HEK293 (cell line): Measurements from ENCODE around the gene CPNE1.

Source experiments
- INSM2 ChIP-seq: fragments of 450-650 bp; formaldehyde crosslinking; IDR thresholded peaks from 2 replicates; pipeline ENCODE4 v1.5.1; 2016; ENCODE audit warnings: missing biosample characterization, missing genetic modification characterization
- YY1 ChIP-seq: fragments of 450-650 bp; formaldehyde crosslinking; IDR thresholded peaks from 2 replicates; pipeline ENCODE4 v1.5.1; 2018; ENCODE audit warnings: missing biosample characterization, missing genetic modification characterization
- ZBTB11 ChIP-seq: fragments of 450-650 bp; formaldehyde crosslinking; conservative IDR thresholded peaks from 2 replicates; pipeline ENCODE4 v1.5.1; 2016; ENCODE audit warnings: low read depth, missing biosample characterization, missing genetic modification characterization
- ZFP3 ChIP-seq: fragments of 450-650 bp; formaldehyde crosslinking; IDR thresholded peaks from 2 replicates; pipeline ENCODE4 v1.5.1; 2016; ENCODE audit warnings: low read depth, missing biosample characterization, missing genetic modification characterization
- ZNF133 ChIP-seq: fragments of 450-650 bp; formaldehyde crosslinking; IDR thresholded peaks from 2 replicates; pipeline ENCODE4 v1.5.1; 2016; ENCODE audit warnings: missing biosample characterization, missing genetic modification characterization
- ZNF623 ChIP-seq: fragments of 450-650 bp; formaldehyde crosslinking; IDR thresholded peaks from 2 replicates; pipeline ENCODE4 v1.5.1; 2016; ENCODE audit warnings: missing biosample characterization, missing genetic modification characterization
- ZNF670 ChIP-seq: fragments of 450-650 bp; formaldehyde crosslinking; IDR thresholded peaks from 2 replicates; pipeline ENCODE4 v1.5.1; 2016; ENCODE audit warnings: missing biosample characterization, missing genetic modification characterization, low read depth
- ZNF747 ChIP-seq: fragments of 450-650 bp; formaldehyde crosslinking; IDR thresholded peaks from 2 replicates; pipeline ENCODE4 v1.5.1; 2016; ENCODE audit warnings: missing biosample characterization, missing genetic modification characterization
- TF ChIP-seq, protein P1 (sequence below): fragments of 450-650 bp; IDR thresholded peaks from 2 replicates; pipeline ENCODE4 v1.5.1; 2018; ENCODE audit warnings: missing biosample characterization, missing genetic modification characterization
- TF ChIP-seq, protein P2 (sequence below): fragments of 450-650 bp; formaldehyde crosslinking; IDR thresholded peaks from 2 replicates; pipeline ENCODE4 v1.5.1; 2016; ENCODE audit warnings: missing biosample characterization, missing genetic modification characterization
- TF ChIP-seq, protein P3 (sequence below): fragments of 450-650 bp; formaldehyde crosslinking; IDR thresholded peaks from 2 replicates; pipeline ENCODE4 v1.5.1; 2016; ENCODE audit warnings: missing biosample characterization, missing genetic modification characterization, low read depth

- TF ChIP-seq ZFP3 (tag by site-specific recombination) (no peak), YY1 (tag by site-specific recombination) (no peak), ZNF747 (no peak), ZNF670 (tag by site-specific recombination) (no peak), ZBTB11 (tag by site-specific recombination) (no peak), ZNF133 (no peak), ZNF623 (tag by site-specific recombination) (no peak), INSM2 (tag by site-specific recombination) (no peak)
- TF ChIP-seq, protein P1, sequence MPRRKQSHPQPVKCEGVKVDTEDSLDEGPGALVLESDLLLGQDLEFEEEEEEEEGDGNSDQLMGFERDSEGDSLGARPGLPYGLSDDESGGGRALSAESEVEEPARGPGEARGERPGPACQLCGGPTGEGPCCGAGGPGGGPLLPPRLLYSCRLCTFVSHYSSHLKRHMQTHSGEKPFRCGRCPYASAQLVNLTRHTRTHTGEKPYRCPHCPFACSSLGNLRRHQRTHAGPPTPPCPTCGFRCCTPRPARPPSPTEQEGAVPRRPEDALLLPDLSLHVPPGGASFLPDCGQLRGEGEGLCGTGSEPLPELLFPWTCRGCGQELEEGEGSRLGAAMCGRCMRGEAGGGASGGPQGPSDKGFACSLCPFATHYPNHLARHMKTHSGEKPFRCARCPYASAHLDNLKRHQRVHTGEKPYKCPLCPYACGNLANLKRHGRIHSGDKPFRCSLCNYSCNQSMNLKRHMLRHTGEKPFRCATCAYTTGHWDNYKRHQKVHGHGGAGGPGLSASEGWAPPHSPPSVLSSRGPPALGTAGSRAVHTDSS (tag by site-specific recombination): no peak
- TF ChIP-seq, protein P2, sequence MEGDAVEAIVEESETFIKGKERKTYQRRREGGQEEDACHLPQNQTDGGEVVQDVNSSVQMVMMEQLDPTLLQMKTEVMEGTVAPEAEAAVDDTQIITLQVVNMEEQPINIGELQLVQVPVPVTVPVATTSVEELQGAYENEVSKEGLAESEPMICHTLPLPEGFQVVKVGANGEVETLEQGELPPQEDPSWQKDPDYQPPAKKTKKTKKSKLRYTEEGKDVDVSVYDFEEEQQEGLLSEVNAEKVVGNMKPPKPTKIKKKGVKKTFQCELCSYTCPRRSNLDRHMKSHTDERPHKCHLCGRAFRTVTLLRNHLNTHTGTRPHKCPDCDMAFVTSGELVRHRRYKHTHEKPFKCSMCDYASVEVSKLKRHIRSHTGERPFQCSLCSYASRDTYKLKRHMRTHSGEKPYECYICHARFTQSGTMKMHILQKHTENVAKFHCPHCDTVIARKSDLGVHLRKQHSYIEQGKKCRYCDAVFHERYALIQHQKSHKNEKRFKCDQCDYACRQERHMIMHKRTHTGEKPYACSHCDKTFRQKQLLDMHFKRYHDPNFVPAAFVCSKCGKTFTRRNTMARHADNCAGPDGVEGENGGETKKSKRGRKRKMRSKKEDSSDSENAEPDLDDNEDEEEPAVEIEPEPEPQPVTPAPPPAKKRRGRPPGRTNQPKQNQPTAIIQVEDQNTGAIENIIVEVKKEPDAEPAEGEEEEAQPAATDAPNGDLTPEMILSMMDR (tag by site-specific recombination): no peak
- TF ChIP-seq, protein P3, sequence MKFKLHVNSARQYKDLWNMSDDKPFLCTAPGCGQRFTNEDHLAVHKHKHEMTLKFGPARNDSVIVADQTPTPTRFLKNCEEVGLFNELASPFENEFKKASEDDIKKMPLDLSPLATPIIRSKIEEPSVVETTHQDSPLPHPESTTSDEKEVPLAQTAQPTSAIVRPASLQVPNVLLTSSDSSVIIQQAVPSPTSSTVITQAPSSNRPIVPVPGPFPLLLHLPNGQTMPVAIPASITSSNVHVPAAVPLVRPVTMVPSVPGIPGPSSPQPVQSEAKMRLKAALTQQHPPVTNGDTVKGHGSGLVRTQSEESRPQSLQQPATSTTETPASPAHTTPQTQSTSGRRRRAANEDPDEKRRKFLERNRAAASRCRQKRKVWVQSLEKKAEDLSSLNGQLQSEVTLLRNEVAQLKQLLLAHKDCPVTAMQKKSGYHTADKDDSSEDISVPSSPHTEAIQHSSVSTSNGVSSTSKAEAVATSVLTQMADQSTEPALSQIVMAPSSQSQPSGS (tag by site-specific recombination): no peak
Measured at GRCh38 chr20:35627121-35627520, 37.6 kb downstream of the CPNE1 start.
